ENCODE results near the gene IGSF8.

The IGSF8 gene

DNA sequence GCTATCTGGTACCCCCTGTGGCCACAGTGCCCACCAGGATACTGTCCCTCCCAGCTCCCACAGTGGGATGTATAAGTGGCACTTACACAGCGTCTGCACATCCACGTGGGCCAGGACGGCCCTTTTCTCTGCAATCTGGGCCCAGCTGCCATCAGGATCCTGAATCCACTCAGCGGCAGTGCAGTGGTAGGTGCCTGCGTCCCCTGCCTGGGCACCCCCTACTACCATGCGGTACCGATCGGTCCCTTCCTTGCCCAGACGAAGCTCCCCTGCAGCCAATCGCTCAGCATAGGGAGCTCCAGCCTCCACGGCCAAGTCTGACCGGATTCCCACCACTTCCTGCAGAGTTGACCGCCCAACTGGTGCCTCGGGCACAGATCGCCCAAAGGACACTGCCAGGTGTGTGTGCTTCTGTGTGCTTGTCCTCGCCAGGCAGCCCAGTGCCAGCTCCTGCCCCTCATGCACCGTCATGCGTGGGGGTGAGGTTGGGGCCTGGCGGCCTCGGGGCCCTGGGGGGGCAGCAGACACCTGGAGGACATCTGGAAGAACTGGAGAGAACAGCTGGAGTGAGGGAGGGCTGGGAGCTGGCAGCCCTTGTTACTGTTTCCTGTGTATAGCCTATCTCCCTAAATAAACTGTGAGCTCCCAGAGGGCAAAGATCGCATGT is 4.7 kb downstream of the IGSF8 start:
- TF ChIP-seq, protein P1, sequence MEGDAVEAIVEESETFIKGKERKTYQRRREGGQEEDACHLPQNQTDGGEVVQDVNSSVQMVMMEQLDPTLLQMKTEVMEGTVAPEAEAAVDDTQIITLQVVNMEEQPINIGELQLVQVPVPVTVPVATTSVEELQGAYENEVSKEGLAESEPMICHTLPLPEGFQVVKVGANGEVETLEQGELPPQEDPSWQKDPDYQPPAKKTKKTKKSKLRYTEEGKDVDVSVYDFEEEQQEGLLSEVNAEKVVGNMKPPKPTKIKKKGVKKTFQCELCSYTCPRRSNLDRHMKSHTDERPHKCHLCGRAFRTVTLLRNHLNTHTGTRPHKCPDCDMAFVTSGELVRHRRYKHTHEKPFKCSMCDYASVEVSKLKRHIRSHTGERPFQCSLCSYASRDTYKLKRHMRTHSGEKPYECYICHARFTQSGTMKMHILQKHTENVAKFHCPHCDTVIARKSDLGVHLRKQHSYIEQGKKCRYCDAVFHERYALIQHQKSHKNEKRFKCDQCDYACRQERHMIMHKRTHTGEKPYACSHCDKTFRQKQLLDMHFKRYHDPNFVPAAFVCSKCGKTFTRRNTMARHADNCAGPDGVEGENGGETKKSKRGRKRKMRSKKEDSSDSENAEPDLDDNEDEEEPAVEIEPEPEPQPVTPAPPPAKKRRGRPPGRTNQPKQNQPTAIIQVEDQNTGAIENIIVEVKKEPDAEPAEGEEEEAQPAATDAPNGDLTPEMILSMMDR (IDR thresholded peaks at IDR 0.05; ENCODE audit: low read length, missing control alignments) = no peak
- no peak for DNase-seq (ENCODE audit: low read depth)
- H3K4me3 ChIP-seq (replicated peaks; ENCODE audit: low read depth, low read length) = no peak overlapping the region

DNA sequence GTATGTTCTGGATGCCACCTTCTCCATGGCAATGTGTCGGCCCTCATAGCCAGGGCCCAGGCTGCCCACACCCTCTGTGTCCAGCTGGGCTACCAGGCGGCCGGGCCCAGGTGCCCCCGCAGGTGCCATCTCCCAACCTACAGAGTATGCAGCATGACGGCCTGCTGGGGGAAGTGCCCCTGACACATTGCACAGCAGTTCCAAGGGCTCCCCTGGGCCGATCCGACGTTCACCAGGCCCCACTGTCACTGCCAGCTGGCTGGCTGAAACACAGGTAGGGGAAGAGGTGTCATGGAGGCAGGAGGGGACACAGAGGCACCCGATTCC is 5.4 kb downstream of the IGSF8 start:
- no peak overlapping the region for H3K4me3 ChIP-seq (replicated peaks; ENCODE audit: low read depth, low read length)
- TF ChIP-seq, protein P1 (IDR thresholded peaks at IDR 0.05; ENCODE audit: low read length, missing control alignments) = no peak
- no peak for DNase-seq (ENCODE audit: low read depth)

DNA sequence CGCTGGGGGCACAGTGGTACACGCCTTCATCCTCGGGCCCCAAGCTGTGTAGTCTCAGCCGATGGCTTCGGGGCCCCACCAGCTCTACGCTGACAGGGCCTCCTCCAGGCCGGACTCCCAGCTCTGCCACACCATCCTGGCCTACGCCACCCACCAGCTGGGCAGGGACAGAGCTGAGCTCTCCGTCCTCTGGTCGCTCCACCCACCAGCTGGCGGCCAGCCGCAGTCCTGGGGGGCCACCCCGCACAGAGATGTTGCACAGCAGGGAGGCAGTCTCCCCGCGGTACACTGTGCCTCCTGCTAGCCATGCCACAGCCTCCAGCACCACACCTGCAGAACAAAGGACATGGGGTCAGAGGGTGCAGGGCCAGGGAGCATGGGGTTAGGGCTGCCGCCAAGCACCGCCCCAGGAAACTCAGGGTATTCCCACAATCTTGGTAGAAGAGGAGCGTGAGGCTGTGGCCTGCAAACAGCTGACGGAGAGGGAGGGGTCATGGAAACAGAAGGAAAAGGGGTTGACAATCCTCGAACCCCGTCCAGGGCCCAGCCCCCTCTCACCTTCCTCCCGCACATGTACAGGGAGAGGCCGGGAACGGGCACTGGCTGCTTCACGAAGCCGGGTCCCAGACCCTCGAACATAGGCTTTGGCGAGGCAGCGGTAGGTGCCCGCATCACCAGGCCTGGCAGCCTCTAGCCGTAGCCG is 5.9 kb downstream of the IGSF8 start:
- no peak overlapping the region for H3K4me3 ChIP-seq (replicated peaks; ENCODE audit: low read depth, low read length)
- DNase-seq (ENCODE audit: low read depth) = no peak
- TF ChIP-seq, protein P1 (IDR thresholded peaks at IDR 0.05; ENCODE audit: low read length, missing control alignments) = no peak

DNA sequence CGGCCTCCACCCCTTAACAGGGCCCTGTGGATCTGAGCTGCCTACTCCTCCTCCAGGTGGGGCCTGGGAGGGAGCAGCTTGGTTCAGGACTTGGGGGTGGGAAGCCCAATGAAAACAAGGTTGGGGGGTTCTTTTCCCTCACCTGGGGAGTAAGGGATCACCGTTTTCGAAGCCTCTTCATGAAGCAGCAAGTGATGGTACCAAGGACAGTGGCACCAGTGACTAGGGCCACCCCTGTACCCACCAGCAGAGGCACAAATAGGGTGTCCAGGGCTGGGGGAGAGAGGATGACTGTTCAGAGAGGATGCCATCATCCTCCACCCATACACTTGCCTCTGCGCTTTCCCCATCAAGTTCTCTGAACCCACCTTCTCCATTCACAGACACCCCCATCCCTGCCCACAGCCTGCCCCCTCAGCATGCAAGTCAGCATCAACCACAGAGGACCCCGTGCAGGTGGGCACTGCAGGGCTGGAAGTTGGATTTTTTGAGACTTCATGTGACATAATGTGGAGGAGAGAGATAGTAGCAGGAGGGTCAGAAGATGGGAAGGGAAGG is 6.7 kb downstream of the IGSF8 start:
- no peak overlapping the region for H3K4me3 ChIP-seq (replicated peaks; ENCODE audit: low read depth, low read length)
- DNase-seq (ENCODE audit: low read depth) = no peak
- TF ChIP-seq, protein P1 (IDR thresholded peaks at IDR 0.05; ENCODE audit: low read length, missing control alignments) = no peak

DNA sequence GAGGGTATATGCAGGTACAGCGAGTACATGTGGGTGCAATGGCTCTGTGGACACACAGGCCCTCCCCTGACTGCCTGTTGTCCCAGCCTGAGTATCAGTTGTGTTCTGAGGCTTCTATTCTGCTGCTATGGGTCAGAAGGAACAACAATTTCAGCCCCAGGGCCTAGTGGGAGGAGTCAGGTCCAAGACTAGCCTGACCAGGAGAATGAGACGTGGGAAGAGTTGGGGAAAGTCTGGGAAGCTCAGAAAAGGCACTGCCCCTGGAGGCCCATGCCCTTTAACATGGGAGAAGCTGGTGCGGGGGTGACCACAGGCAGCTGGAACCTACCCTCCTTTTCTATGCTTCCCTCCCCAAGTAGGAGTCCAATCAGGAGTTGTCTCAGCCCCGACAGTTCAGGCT is 7.7 kb downstream of the IGSF8 start:
- TF ChIP-seq, protein P1 (IDR thresholded peaks at IDR 0.05; ENCODE audit: low read length, missing control alignments) = no peak
- no peak overlapping the region for H3K4me3 ChIP-seq (replicated peaks; ENCODE audit: low read depth, low read length)
- DNase-seq (ENCODE audit: low read depth) = no peak

DNA sequence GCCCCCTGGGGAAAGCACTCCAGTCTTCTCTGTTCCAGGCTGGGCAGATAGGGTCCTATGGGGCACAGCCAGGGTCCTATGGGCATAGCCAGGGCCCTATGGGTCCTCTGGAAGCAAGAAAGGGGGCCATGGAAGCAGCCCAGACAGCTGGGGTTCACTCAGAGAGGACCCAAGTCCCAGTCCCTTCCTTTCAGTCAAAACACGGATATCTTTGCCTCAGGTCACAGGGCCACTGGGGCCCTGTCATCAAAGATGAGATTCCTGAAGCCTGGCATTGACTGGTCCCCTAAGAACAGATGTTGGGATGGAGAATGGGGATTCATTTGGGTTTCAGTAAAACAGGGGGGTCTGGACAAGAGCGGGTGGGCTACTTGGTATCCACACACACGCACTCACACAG is 8.5 kb downstream of the IGSF8 start:
- no peak overlapping the region for H3K4me3 ChIP-seq (replicated peaks; ENCODE audit: low read depth, low read length)
- no peak for DNase-seq (ENCODE audit: low read depth)
- TF ChIP-seq, protein P1 (IDR thresholded peaks at IDR 0.05; ENCODE audit: low read length, missing control alignments) = no peak
